ENCODE measurements around the gene SH2D1A. TPM values are rescaled to one million over a fixed set of nuclear protein-coding genes. Genes with fewer than 3 reads are reported as not detected.
"Not testable (repeated sequence)": the region's sequence is repeated elsewhere in the genome, so short reads cannot be mapped to it uniquely, and the experiment has no call there.

SH2D1A gene
- total RNA-seq, 1 donor from 2014 or later, result not detected

GRCh38 chrX:124407226-124407625 lies 60.9 kb downstream of the SH2D1A start:
- DNase-seq (ENCODE audit: missing footprints) (no peak), ATAC-seq (no peak)
- intact Hi-C loops (cut with DNase I), result no loop called here

- intact Hi-C loops (cut with DNase I); ATAC-seq; DNase-seq (ENCODE audit: missing footprints): not testable (repeated sequence)
Measured at GRCh38 chrX:124408380-124408779, 62.0 kb downstream of the SH2D1A start.

GRCh38 chrX:124413244-124413643 lies 66.9 kb downstream of the SH2D1A start:
- intact Hi-C loops (cut with DNase I), result no loop called here
- ATAC-seq (no peak), DNase-seq (ENCODE audit: missing footprints) (no peak)

GRCh38 chrX:124414281-124414680 lies 67.9 kb downstream of the SH2D1A start:
- intact Hi-C loops (cut with DNase I), result no loop called here
- no peak for DNase-seq (ENCODE audit: missing footprints)

GRCh38 chrX:124415115-124415800 lies 68.9 kb downstream of the SH2D1A start:
- no peak for DNase-seq (ENCODE audit: missing footprints)
- intact Hi-C loops (cut with DNase I), result no loop called here
- ATAC-seq, result no peak

More at GRCh38 chrX:124414281-124414680, 67.9 kb downstream of the SH2D1A start:
- ATAC-seq, result no peak

- no peak for DNase-seq (ENCODE audit: missing footprints)
- no peak for ATAC-seq
- intact Hi-C loops (cut with DNase I), result no loop called here
Measured at GRCh38 chrX:124421898-124422655, 75.7 kb downstream of the SH2D1A start.

Other genes starting within 250 kb of the SH2D1A start
- gene TEX13D, start 13.9 kb upstream of the SH2D1A start, total RNA-seq, result not detected